Stimulated activated CD8-positive, alpha-beta memory T cell treated with anti-CD3 and anti-CD28 coated beads, Interleukin-4, amount 100 ng/mL, for 48 hours (primary cell): Measurements from ENCODE around the gene MX2.
A peak's percentile ranks its signal among the peaks of the same experiment; 100 is the strongest.

Source experiments
- DNase-seq: peaks from one replicate; pipeline ENCODE4 v3.0.0-alpha.2; 2020

The MX2 gene

GRCh38 chr21:41366522-41367151 lies 4.8 kb downstream of the MX2 start:
- DNase-seq: peak; percentile 24

GRCh38 chr21:41367301-41367944 lies 5.6 kb downstream of the MX2 start:
- peak; percentile 20 for DNase-seq

GRCh38 chr21:41367945-41368734 lies 6.3 kb downstream of the MX2 start:
- no peak for DNase-seq

- no peak for DNase-seq
Measured at GRCh38 chr21:41368735-41369104, 6.9 kb downstream of the MX2 start.

GRCh38 chr21:41369105-41369919 lies 7.5 kb downstream of the MX2 start:
- DNase-seq: peak; percentile 57

GRCh38 chr21:41369920-41370839 lies 8.4 kb downstream of the MX2 start:
- DNase-seq: peak; percentile 66

- peak; percentile 19 for DNase-seq
Measured at GRCh38 chr21:41370840-41371684, 9.2 kb downstream of the MX2 start.

GRCh38 chr21:41371685-41372030 lies 9.8 kb downstream of the MX2 start:
- no peak for DNase-seq

- peak; percentile 19 for DNase-seq
Measured at GRCh38 chr21:41373253-41373652, 11.4 kb downstream of the MX2 start.

GRCh38 chr21:41373763-41374162 lies 11.9 kb downstream of the MX2 start:
- no peak for DNase-seq

GRCh38 chr21:41374177-41374712 lies 12.4 kb downstream of the MX2 start:
- DNase-seq: no peak

GRCh38 chr21:41374867-41375533 lies 13.2 kb downstream of the MX2 start:
- DNase-seq: no peak

GRCh38 chr21:41375875-41376274 lies 14.0 kb downstream of the MX2 start:
- no peak for DNase-seq

- no peak for DNase-seq
Measured at GRCh38 chr21:41377715-41378114, 15.9 kb downstream of the MX2 start.

- DNase-seq: no peak
Measured at GRCh38 chr21:41378849-41379248, 17.0 kb downstream of the MX2 start.

- DNase-seq: no peak
Measured at GRCh38 chr21:41379901-41380300, 18.1 kb downstream of the MX2 start.

GRCh38 chr21:41381731-41382130 lies 19.9 kb downstream of the MX2 start:
- no peak for DNase-seq

GRCh38 chr21:41387042-41387819 lies 25.4 kb downstream of the MX2 start:
- no peak for DNase-seq

- no peak for DNase-seq
Measured at GRCh38 chr21:41387824-41388223, 26.0 kb downstream of the MX2 start.

GRCh38 chr21:41388259-41388658 lies 26.4 kb downstream of the MX2 start:
- no peak for DNase-seq
